ENCODE results near the gene GSTO2.
"Not testable (repeated sequence)": the region's sequence is repeated elsewhere in the genome, so short reads cannot be mapped to it uniquely, and the experiment has no call there.

Gene GSTO2

GRCh38 chr10:104268713-104269645 is at the start of gene GSTO2:
TSS of gene GSTO2 (plus strand) at chr10:104269184. CDS start at chr10:104274916, 5,732 bp downstream.
- peak; percentile 96 to 98 for DNase-seq

DNA sequence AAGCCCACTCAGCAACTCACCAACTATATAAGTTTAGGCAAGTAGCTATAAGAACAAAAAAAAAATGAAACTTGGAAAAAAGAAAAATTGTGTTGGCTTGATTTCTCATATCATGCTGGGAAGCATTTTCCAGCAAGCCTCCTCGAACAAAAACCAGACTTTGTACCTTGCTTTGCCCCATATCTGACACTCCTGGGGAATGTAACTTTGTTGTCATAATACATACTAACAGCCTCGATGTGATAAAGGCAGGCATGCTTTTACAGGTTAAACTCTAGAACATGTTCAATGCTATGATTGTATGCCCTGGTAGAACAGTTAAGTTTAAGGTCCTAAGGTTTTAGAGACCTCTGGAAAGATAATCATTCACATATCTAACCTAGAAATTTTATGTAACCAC is 48.5 kb upstream of the GSTO2 start:
- no peak for DNase-seq

GRCh38 chr10:104223304-104223703 is 45.7 kb upstream of the GSTO2 start:
- no peak for DNase-seq

GRCh38 chr10:104230490-104230889 is 38.5 kb upstream of the GSTO2 start:
- DNase-seq = no peak

- peak; percentile 95 to 99 for DNase-seq
Observed at GRCh38 chr10:104231784-104232612, 37.0 kb upstream of the GSTO2 start, which contains the start of gene CFAP43. TSS of gene CFAP43 (minus strand) at chr10:104232364. CDS start at chr10:104232246, 118 bp downstream.

DNA sequence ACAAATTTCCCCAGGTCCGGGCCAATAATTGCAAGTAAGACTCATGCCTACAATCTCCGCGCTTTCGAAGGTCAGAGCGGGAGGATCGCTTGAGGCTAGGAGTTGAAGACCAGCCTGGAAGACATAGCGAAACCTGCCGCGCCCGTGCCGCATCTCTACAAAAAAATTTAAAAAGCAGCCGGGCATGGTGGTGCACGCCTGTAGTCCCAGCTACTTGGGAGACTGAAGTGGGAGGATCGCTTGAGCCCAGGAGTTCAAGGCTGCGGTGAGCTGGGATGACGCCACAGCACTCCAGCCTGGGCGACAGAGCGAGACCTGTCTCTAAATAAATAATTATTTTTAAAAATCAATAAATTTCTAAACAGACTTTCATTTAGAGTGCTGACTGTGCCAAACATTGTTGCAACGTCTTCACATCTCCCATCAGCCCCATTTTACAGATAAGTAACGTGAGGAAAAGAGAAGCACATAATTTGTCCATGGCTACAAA is 36.3 kb upstream of the GSTO2 start:
- no peak for DNase-seq

GRCh38 chr10:104233817-104234216 is 35.2 kb upstream of the GSTO2 start:
- no peak for DNase-seq

DNA sequence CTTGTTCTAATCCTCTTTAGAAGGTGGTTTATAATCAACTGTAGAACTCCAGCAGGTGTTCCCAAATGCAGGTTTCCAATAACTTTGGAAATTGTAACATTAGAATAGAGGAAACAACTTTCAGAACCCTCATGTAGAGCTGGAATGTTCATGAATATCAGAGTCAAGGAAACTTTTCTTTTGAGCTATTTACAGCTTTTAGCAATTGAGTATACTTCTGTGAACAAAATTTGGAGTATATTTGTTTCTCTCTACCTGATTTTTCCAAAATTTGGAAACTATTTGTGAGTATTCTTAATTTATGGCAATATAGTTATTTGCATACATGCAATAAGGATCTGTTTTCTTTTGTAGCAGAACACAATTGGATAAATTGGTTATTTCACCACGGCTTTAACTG is 34.0 kb upstream of the GSTO2 start:
- no peak for DNase-seq

DNA sequence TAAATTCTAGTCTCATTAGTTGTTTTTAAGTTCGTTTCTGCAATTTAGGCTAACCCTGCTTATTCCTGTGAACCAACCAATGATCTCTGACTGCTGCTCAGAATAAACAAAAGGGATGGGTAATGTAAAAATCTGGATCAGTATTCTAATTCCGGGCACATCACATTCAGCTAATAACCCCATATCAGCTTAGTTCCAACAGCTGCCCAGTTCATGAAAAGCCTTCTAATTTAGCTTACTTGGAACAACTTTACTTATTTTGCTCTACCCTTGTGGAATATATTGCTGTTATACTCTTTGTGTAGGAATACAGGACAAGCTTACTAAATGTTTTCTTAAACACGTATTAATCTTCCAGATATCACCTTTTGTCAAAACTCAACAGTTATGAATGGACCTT is 33.2 kb upstream of the GSTO2 start:
- no peak for DNase-seq

DNA sequence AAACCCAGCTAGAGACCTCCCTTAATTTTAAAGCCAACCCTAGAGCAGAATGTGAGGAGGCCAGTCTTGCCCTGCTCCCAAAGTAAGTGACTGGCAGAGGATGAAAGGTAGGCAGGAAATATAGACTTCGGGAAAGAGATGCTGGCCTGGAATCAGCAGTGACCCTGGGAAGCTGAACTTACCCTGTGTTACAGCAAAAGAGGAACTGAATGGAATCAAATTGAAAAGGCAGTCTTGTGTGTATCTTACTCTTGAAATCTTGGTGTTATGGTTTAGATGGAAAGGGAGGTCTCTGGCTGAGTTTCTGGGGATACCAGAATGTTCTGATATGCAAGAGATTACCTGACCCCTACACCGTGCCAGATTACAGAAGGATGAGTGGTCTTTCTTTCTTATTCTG is 28.9 kb upstream of the GSTO2 start:
- no peak for DNase-seq

- no peak for DNase-seq
Observed at GRCh38 chr10:104242545-104242944, 26.4 kb upstream of the GSTO2 start.

DNA sequence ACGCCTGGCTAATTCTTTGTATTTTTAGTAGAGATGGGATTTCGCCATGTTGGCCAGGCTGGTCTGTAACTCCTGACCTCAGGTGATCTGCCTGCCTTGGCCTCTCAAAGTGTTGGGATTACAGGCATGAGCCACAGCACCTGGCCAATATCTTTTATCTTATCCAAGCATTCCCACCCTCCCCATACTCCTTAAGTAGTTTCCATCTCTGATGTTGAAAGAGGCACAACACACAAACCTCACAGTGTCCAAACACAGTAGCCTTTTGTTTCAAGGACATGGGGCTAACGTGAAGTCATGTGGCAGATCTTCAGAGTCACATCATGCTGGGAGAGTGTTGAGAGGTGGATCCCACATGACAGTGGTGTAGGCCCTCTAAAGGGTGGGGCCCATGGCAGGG is 26.0 kb upstream of the GSTO2 start:
- DNase-seq = not testable (repeated sequence)

GRCh38 chr10:104243512-104243911 is 25.5 kb upstream of the GSTO2 start:
- DNase-seq = no peak

GRCh38 chr10:104245066-104245632 is 23.8 kb upstream of the GSTO2 start:
- no peak for DNase-seq

DNA sequence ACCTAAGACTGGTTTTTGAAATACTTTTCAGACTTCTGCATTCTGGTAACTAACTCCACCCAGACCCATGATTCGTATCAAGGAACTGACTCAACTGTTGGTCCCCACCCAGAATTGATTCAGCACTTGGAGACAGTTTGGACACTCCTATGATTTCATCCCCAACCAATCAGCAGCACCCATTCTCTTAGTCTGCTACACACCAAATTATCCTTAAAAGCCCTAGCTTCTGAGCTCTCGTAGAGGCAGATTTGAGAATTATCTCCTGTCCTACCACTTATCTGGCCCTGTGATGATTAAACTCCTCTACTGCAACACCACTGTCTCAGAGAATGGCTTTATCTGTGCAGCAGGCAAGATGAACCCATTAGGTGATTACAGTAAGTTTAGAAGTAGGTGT is 22.0 kb upstream of the GSTO2 start:
- no peak for DNase-seq

GRCh38 chr10:104247513-104248146 is 21.4 kb upstream of the GSTO2 start:
- DNase-seq = no peak

- not testable (repeated sequence) for DNase-seq
Observed at GRCh38 chr10:104248931-104249330, 20.1 kb upstream of the GSTO2 start.

DNA sequence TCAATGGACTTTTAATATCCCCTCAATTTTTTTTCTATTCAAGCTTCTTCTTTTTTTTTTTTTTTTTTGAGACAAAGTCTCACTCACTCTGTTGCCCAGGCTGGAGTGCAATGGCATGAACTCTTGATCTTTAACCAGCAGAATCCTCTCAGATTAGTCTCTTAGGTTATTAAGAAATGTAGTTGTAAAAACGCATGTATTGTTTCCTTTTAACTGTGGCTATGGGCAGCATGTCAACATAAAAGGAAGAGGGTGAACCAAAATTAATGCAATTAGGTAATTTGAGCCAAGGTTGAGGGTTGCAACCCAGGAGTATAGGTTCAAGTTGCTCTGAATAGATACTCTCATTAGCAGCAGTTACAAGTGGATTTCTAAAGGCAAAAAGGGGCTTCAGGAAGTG is 18.6 kb upstream of the GSTO2 start:
- no peak for DNase-seq

DNA sequence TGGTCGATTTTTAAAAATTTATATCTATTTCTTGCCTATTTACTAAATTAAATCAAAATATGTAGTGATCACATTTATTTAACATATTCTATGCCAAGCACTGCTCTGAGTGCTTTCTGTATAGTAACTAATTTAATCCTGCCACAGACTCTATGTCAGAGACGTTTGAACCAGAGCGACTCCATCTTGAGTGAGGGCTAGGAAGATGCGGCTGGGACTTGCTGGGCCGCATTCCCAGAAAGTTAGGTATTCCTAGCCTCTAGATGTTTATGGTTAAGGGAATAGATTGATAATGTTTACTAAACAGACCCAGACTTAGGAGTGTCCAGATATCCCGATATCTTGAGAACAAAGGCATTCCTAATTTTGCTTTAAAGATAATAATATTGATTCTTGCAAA is 17.5 kb upstream of the GSTO2 start:
- DNase-seq = no peak

GRCh38 chr10:104252368-104252767 is 16.6 kb upstream of the GSTO2 start:
- DNase-seq = no peak

DNA sequence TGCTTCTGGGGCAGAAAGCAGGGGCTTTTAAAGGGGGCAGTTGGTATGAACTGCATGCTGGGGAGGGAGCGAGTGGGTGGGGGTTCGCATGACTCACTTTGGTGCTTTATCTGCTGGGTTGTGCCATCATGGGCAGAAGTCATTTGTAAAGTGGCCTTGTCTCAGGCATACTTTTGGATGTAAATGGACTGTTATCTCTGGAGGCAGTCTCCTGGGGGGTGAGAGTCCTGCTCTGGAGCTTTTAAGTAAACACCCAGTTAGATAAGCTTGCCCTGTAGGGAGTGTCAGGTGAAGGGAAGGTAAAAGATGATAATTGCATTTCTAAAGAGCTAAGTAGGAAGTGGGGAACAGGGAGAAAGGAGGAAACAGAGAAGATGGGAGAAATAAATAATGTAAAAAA is 15.9 kb upstream of the GSTO2 start:
- DNase-seq = peak in 1 of 2 donors; percentile 25

- no peak for DNase-seq
Observed at GRCh38 chr10:104253606-104254410, 15.2 kb upstream of the GSTO2 start.

Data from activated CD4-positive, alpha-beta T cell treated with anti-CD3 and anti-CD28 coated beads for 4 hours (primary cell).